Fibroblast of pulmonary artery (primary cell): ENCODE measurements around the gene ACLY.
A peak's percentile ranks its signal among the peaks of the same experiment; 100 is the strongest.
"Not testable (repeated sequence)": the region's sequence is repeated elsewhere in the genome, so short reads cannot be mapped to it uniquely, and the experiment has no call there.

ENCODE experiments used
- DNase-seq: peaks from one replicate; pipeline ENCODE4 v3.0.0-alpha.2; 2010; ENCODE audit warnings: low read depth
- H3K4me3 ChIP-seq: replicated peaks from 2 replicates; pipeline ENCODE4 v1.5.1; 2011; ENCODE audit warnings: low read depth, mild to moderate bottlenecking, control low read depth, low read length, moderate library complexity
- CTCF ChIP-seq: IDR thresholded peaks from 2 replicates; pipeline ENCODE4 v1.5.1; 2011; ENCODE audit warnings: mild to moderate bottlenecking, control low read depth, low read length, inconsistent platforms; ENCODE audit errors: missing control alignments

ACLY gene

GRCh38 chr17:41891135-41892020 lies 27.4 kb downstream of the ACLY start:
- H3K4me3 ChIP-seq: no peak overlapping the region
- no peak for DNase-seq
- TF ChIP-seq CTCF: no peak

- no peak overlapping the region for H3K4me3 ChIP-seq
- TF ChIP-seq CTCF: no peak
- no peak for DNase-seq
These were observed 30.3 kb downstream of the ACLY start for GRCh38 chr17:41888332-41888965.

- peak; percentile 10 for DNase-seq
- TF ChIP-seq CTCF: peak; percentile 26
- H3K4me3 ChIP-seq: no peak overlapping the region
These were observed 33.0 kb downstream of the ACLY start for GRCh38 chr17:41885733-41886132.

GRCh38 chr17:41882756-41883155 lies 36.0 kb downstream of the ACLY start:
- no peak for DNase-seq
- TF ChIP-seq CTCF: no peak
- H3K4me3 ChIP-seq: no peak overlapping the region

GRCh38 chr17:41880130-41880529 lies 38.6 kb downstream of the ACLY start:
- no peak for DNase-seq
- TF ChIP-seq CTCF: no peak

GRCh38 chr17:41874293-41874670 lies 44.5 kb downstream of the ACLY start:
- not testable (repeated sequence) for DNase-seq, H3K4me3 ChIP-seq

More at GRCh38 chr17:41880130-41880529, 38.6 kb downstream of the ACLY start:
- no peak overlapping the region for H3K4me3 ChIP-seq

GRCh38 chr17:41873559-41874292 lies 45.0 kb downstream of the ACLY start:
- H3K4me3 ChIP-seq: no peak overlapping the region
- TF ChIP-seq CTCF: no peak
- no peak for DNase-seq
